H9 (cell line): Measurements from ENCODE around the gene CEP112. TPM values are rescaled to one million over a fixed set of nuclear protein-coding genes. Genes with fewer than 3 reads are reported as not detected.

Source experiments
- DNase-seq: peaks from one replicate; pipeline ENCODE4 v3.0.0-alpha.2; 2017
- H2AFZ ChIP-seq: one replicate; pipeline ENCODE4 v1.6.1; 2013; ENCODE audit warnings: mild to moderate bottlenecking, low read length, control low read depth, moderate library complexity
- H2AK5ac ChIP-seq: 2 replicates; pipeline ENCODE4 v1.6.1; 2013; ENCODE audit warnings: low read length, control low read depth, mixed read lengths; ENCODE audit not compliant: insufficient read length
- H2BK120ac ChIP-seq: one replicate; pipeline ENCODE4 v1.6.1; 2013; ENCODE audit warnings: low read depth, mild to moderate bottlenecking, low read length, control low read depth, inconsistent platforms; ENCODE audit not compliant: poor library complexity, severe bottlenecking
- H2BK12ac ChIP-seq: 2 replicates; pipeline ENCODE4 v1.6.1; 2013; ENCODE audit warnings: low read length, control low read depth, mixed read lengths, low read depth; ENCODE audit not compliant: insufficient read length
- H2BK15ac ChIP-seq: 2 replicates; pipeline ENCODE4 v1.6.1; 2013; ENCODE audit warnings: low read depth, low read length, control low read depth
- H2BK20ac ChIP-seq: one replicate; pipeline ENCODE4 v1.6.1; 2013; ENCODE audit warnings: low read depth, mild to moderate bottlenecking, low read length, control low read depth, inconsistent platforms; ENCODE audit not compliant: poor library complexity, severe bottlenecking
- H2BK5ac ChIP-seq: 2 replicates; pipeline ENCODE4 v1.6.1; 2013; ENCODE audit warnings: low read length, control low read depth, mixed read lengths; ENCODE audit not compliant: insufficient read length
- H3K14ac ChIP-seq: 2 replicates; pipeline ENCODE4 v1.6.1; 2013; ENCODE audit warnings: low read length, control low read depth; ENCODE audit not compliant: insufficient read depth
- H3K18ac ChIP-seq: 2 replicates; pipeline ENCODE4 v1.6.1; 2013; ENCODE audit warnings: low read depth, mild to moderate bottlenecking, mixed read lengths, low read length, control low read depth; ENCODE audit not compliant: insufficient read length
- H3K23ac ChIP-seq: 2 replicates; pipeline ENCODE4 v1.6.1; 2013; ENCODE audit warnings: low read length, control low read depth, mixed read lengths, low read depth; ENCODE audit not compliant: insufficient read length
- H3K23me2 ChIP-seq: 2 replicates; pipeline ENCODE4 v1.6.1; 2013; ENCODE audit warnings: low read depth, mild to moderate bottlenecking, mixed read lengths, low read length, control low read depth; ENCODE audit not compliant: insufficient read length, poor library complexity, severe bottlenecking
- H3K27ac ChIP-seq: 2 replicates; pipeline ENCODE4 v1.5.1; 2013; ENCODE audit warnings: low read length, control low read depth, mixed read lengths, low read depth; ENCODE audit not compliant: insufficient read length
- H3K27me3 ChIP-seq: 2 replicates; pipeline ENCODE4 v1.6.1; 2013; ENCODE audit warnings: low read length, control low read depth, inconsistent platforms; ENCODE audit not compliant: insufficient read depth
- H3K4ac ChIP-seq: 2 replicates; pipeline ENCODE4 v1.6.1; 2013; ENCODE audit warnings: low read depth, mild to moderate bottlenecking, control low read depth, inconsistent platforms, low read length, moderate library complexity
- H3K4me1 ChIP-seq: 2 replicates; pipeline ENCODE4 v1.6.1; 2013; ENCODE audit warnings: low read length, control low read depth, inconsistent platforms; ENCODE audit not compliant: insufficient read depth
- H3K4me2 ChIP-seq: 2 replicates; pipeline ENCODE4 v1.6.1; 2013; ENCODE audit warnings: low read length, control low read depth, mixed read lengths; ENCODE audit not compliant: insufficient read length, insufficient read depth
- H3K56ac ChIP-seq: 2 replicates; pipeline ENCODE4 v1.6.1; 2013; ENCODE audit warnings: low read depth, mild to moderate bottlenecking, mixed read lengths, low read length, control low read depth; ENCODE audit not compliant: insufficient read length
- H3K79me1 ChIP-seq: 2 replicates; pipeline ENCODE4 v1.6.1; 2013; ENCODE audit warnings: low read depth, mild to moderate bottlenecking, moderate library complexity, low read length, control low read depth, inconsistent platforms; ENCODE audit not compliant: insufficient read depth, poor library complexity, severe bottlenecking
- H3K79me2 ChIP-seq: 2 replicates; pipeline ENCODE4 v1.6.1; 2013; ENCODE audit warnings: low read length, control low read depth, inconsistent platforms; ENCODE audit not compliant: insufficient read depth
- H3K9ac ChIP-seq: 2 replicates; pipeline ENCODE4 v1.6.1; 2013; ENCODE audit warnings: low read length, control low read depth, mixed read lengths; ENCODE audit not compliant: insufficient read length; ENCODE audit errors: extremely low read depth
- H3K9me3 ChIP-seq: one replicate; pipeline ENCODE4 v1.6.1; 2013; ENCODE audit warnings: low read depth, low read length, inconsistent platforms; ENCODE audit not compliant: control insufficient read depth
- H3T11ph ChIP-seq: one replicate; pipeline ENCODE4 v1.6.1; 2013; ENCODE audit warnings: mild to moderate bottlenecking, low read length, control low read depth, inconsistent platforms
- H4K20me1 ChIP-seq: one replicate; pipeline ENCODE4 v1.6.1; 2013; ENCODE audit not compliant: control insufficient read depth, insufficient read length, insufficient read depth
- H4K5ac ChIP-seq: 2 replicates; pipeline ENCODE4 v1.6.1; 2013; ENCODE audit warnings: low read depth, mild to moderate bottlenecking, mixed read lengths, low read length, control low read depth; ENCODE audit not compliant: insufficient read length
- H4K8ac ChIP-seq: replicated peaks from 2 replicates; pipeline ENCODE4 v1.6.1; 2013; ENCODE audit warnings: low read length, control low read depth, mixed read lengths, low read depth; ENCODE audit not compliant: insufficient read length
- H4K91ac ChIP-seq: 2 replicates; pipeline ENCODE4 v1.6.1; 2013; ENCODE audit warnings: low read depth, mild to moderate bottlenecking, moderate library complexity, mixed read lengths, low read length, control low read depth; ENCODE audit not compliant: insufficient read length
- H3K27ac Mint-ChIP-seq, 3 experiments: 2 replicates in 2 of 3; 3 replicates in 1 of 3; pipeline ENCODE4 v1.8.0; 2020 to 2021; ENCODE audit warnings: mixed read lengths in 3 of 3, mild to moderate bottlenecking in 1 of 3, moderate library complexity in 1 of 3
- H3K27me3 Mint-ChIP-seq: 2 replicates; pipeline ENCODE4 v1.8.0; 2021; ENCODE audit warnings: low read depth, mild to moderate bottlenecking, moderate library complexity, mixed read lengths
- H3K36me3 Mint-ChIP-seq, 3 experiments: 2 replicates in 2 of 3; 3 replicates in 1 of 3; pipeline ENCODE4 v1.8.0; 2020 to 2021; ENCODE audit warnings: low read depth in 3 of 3, mixed read lengths in 3 of 3; ENCODE audit not compliant: insufficient read depth in 1 of 3
- H3K4me1 Mint-ChIP-seq, 2 experiments: 2 replicates each; pipeline ENCODE4 v1.8.0; 2020; ENCODE audit warnings: mixed read lengths in 2 of 2
- H3K4me3 Mint-ChIP-seq, 2 experiments: 2 replicates in 1 of 2; 3 replicates in 1 of 2; pipeline ENCODE4 v1.8.0; 2020 to 2021; ENCODE audit warnings: mild to moderate bottlenecking in 2 of 2, mixed read lengths in 2 of 2, moderate library complexity in 1 of 2
- H3K9me3 Mint-ChIP-seq, 2 experiments: 2 replicates in 1 of 2; 3 replicates in 1 of 2; pipeline ENCODE4 v1.8.0; 2020; ENCODE audit warnings: mild to moderate bottlenecking in 2 of 2, mixed read lengths in 2 of 2, moderate library complexity in 1 of 2
- WGBS: extraction: QIAGEN DNeasy Blood & Tissue Kit; methylation state at CpG from one replicate; pipeline ENCODE4 v1.1.7; 2013; ENCODE audit warnings: missing lambda C conversion rate, low lambda C conversion rate, mixed read lengths; ENCODE audit not compliant: insufficient read length; ENCODE audit errors: extremely low coverage; 5-methylcytosine and 5-hydroxymethylcytosine counted together
- total RNA-seq: library from RNA; stranded (reverse); gene quantifications from 2 replicates; pipeline ENCODE4 v1.2.1, GENCODE V29; 2021
- TF ChIP-seq, protein P1 (sequence below): fragments of 200-600 bp; sonication (generic); conservative IDR thresholded peaks from 3 replicates; pipeline ENCODE4 v1.8.0; 2021; ENCODE audit warnings: antibody characterized with exemption, mild to moderate bottlenecking

CEP112 gene
- total RNA-seq, 1 experiment from 2014 or later = 5.4 TPM

DNA sequence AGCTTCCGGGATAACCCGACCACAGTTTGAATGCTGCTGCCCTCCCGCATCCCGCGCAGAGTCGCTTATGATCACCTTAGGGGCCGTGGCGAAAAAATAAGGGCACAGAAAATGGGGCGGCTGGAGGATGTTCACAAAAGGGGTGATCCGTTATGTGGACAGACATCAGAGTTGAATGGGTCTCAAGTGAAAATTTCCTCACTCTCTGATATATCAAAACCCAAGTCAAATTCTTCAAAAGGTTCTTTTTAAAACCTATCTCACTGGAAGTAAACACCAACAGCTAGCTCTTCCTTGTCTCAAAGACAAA is 400 bp upstream of the CEP112 start:
- H3K4ac ChIP-seq = no peak overlapping the region
- H3K27me3 ChIP-seq = no peaks in the 10 kb centered on the region
- Mint-ChIP-seq H3K36me3 (no peaks in the 10 kb centered on the region), H3K4me3 (peak overlapping the region; percentile 82 to 90), H3K9me3 (no peaks in the 10 kb centered on the region), H3K4me1 (peaks cover 12 to 15% of the 10 kb centered on the region in 2 experiments), H3K27me3 (peaks cover 3% of the 10 kb centered on the region; the same call in 1 of the 2 replicates), H3K27ac (peak overlapping the region in 1 of 3 experiments; percentile 70; a peak in 1 of 7 replicates)
- H2BK20ac ChIP-seq = no peak overlapping the region
- H2BK12ac ChIP-seq = no peak overlapping the region
- H4K91ac ChIP-seq = no peak overlapping the region
- H3T11ph ChIP-seq = no peak overlapping the region
- TF ChIP-seq, protein P1, sequence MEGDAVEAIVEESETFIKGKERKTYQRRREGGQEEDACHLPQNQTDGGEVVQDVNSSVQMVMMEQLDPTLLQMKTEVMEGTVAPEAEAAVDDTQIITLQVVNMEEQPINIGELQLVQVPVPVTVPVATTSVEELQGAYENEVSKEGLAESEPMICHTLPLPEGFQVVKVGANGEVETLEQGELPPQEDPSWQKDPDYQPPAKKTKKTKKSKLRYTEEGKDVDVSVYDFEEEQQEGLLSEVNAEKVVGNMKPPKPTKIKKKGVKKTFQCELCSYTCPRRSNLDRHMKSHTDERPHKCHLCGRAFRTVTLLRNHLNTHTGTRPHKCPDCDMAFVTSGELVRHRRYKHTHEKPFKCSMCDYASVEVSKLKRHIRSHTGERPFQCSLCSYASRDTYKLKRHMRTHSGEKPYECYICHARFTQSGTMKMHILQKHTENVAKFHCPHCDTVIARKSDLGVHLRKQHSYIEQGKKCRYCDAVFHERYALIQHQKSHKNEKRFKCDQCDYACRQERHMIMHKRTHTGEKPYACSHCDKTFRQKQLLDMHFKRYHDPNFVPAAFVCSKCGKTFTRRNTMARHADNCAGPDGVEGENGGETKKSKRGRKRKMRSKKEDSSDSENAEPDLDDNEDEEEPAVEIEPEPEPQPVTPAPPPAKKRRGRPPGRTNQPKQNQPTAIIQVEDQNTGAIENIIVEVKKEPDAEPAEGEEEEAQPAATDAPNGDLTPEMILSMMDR = no peak
- WGBS = no CpG with 5 or more reads among the region's 10 CpGs
- no peak overlapping the region for H3K14ac ChIP-seq
- peak overlapping the region; percentile 15 for H3K18ac ChIP-seq
- H3K23me2 ChIP-seq = peaks cover 10% of the 10 kb centered on the region
- no peak overlapping the region for H3K9ac ChIP-seq
- no peak overlapping the region for H2BK5ac ChIP-seq
- H3K4me1 ChIP-seq = no peaks in the 10 kb centered on the region
- no peak overlapping the region for H4K5ac ChIP-seq
- DNase-seq = no peak
- H3K56ac ChIP-seq = no peak overlapping the region
- H2AFZ ChIP-seq = no peak overlapping the region
- H3K79me1 ChIP-seq = no peaks in the 10 kb centered on the region
- no peaks in the 10 kb centered on the region for H3K9me3 ChIP-seq
- H3K79me2 ChIP-seq = no peaks in the 10 kb centered on the region
- H2AK5ac ChIP-seq = no peak overlapping the region
- no peak overlapping the region for H2BK15ac ChIP-seq
- H4K20me1 ChIP-seq = no peaks in the 10 kb centered on the region
- H3K4me2 ChIP-seq = peak overlapping the region; percentile 65
- no peak overlapping the region for H4K8ac ChIP-seq
- no peak overlapping the region for H2BK120ac ChIP-seq
- no peak overlapping the region for H3K27ac ChIP-seq
- no peak overlapping the region for H3K23ac ChIP-seq
